GM18907 (cell line): ENCODE measurements around the gene CMIP.

Experiments used
- ATAC-seq: cut with Tn5 transposase; IDR thresholded peaks from one replicate; pipeline ENCODE4 v1.9.1; 2021; ENCODE audit warnings: mild to moderate bottlenecking, moderate library complexity; ENCODE audit not compliant: unreplicated experiment

Gene CMIP

GRCh38 chr16:81473969-81474959 is 29.7 kb downstream of the CMIP start:
- ATAC-seq, result no peak

- ATAC-seq, result no peak
Observed at GRCh38 chr16:81477697-81478693, 33.4 kb downstream of the CMIP start.

- ATAC-seq, result peak; percentile 61
Observed at GRCh38 chr16:81478876-81479511, 34.4 kb downstream of the CMIP start.

GRCh38 chr16:81480606-81481206 is 36.1 kb downstream of the CMIP start:
- ATAC-seq, result peak; percentile 5

GRCh38 chr16:81481207-81481821 is 36.7 kb downstream of the CMIP start:
- peak; percentile 89 for ATAC-seq

- no peak for ATAC-seq
Observed at GRCh38 chr16:81482329-81483063, 37.9 kb downstream of the CMIP start.

- no peak for ATAC-seq
Observed at GRCh38 chr16:81483064-81483969, 38.7 kb downstream of the CMIP start.

- no peak for ATAC-seq
Observed at GRCh38 chr16:81483970-81484595, 39.5 kb downstream of the CMIP start.

GRCh38 chr16:81484908-81485624 is 40.5 kb downstream of the CMIP start:
- no peak for ATAC-seq

- no peak for ATAC-seq
Observed at GRCh38 chr16:81485824-81486539, 41.4 kb downstream of the CMIP start.

- ATAC-seq, result no peak
Observed at GRCh38 chr16:81486540-81487061, 42.0 kb downstream of the CMIP start.

- no peak for ATAC-seq
Observed at GRCh38 chr16:81487301-81487720, 42.7 kb downstream of the CMIP start.

GRCh38 chr16:81488687-81489411 is 44.2 kb downstream of the CMIP start:
- ATAC-seq, result no peak

- ATAC-seq, result peak; percentile 55
Observed at GRCh38 chr16:81489547-81490267, 45.1 kb downstream of the CMIP start.
